Ovary (tissue), 9 donors: Measurements from ENCODE around the gene ECHDC1. TPM values are rescaled to one million over a fixed set of nuclear protein-coding genes. Genes with fewer than 3 reads are reported as not detected.

ENCODE experiments used
- DNase-seq, 5 donors: peaks; one replicate each; pipeline ENCODE4 v3.0.0-alpha.2; 2019 to 2020
- H3K27ac ChIP-seq, 2 donors: fragments of 200-600 bp; one replicate each; pipeline versions ENCODE4 v1.5.1 to v1.8.0; 2019 to 2022
- H3K27me3 ChIP-seq: fragments of 200-600 bp; one replicate; pipeline ENCODE4 v1.8.0; 2022
- H3K36me3 ChIP-seq: fragments of 200-600 bp; sonication (generic); one replicate; pipeline ENCODE4 v1.5.1; 2019
- H3K4me1 ChIP-seq: one replicate; pipeline ENCODE4 v1.8.1; 2013; ENCODE audit warnings: mild to moderate bottlenecking, moderate library complexity; ENCODE audit not compliant: insufficient read depth
- H3K4me3 ChIP-seq: fragments of 200-600 bp; sonication (generic); one replicate; pipeline ENCODE4 v1.5.1; 2017
- H3K9me3 ChIP-seq, 2 donors: fragments of 200-600 bp in 1 of 2; sonication (generic) in 1 of 2; one replicate each; pipeline versions ENCODE4 v1.5.1 to v1.8.1; 2013 to 2019; ENCODE audit warnings: mild to moderate bottlenecking in 1 of 2, moderate library complexity in 1 of 2
- CTCF ChIP-seq, 3 donors: fragments of 450-650 bp in 2 of 3; fragments of 200-600 bp in 1 of 3; IDR thresholded peaks; one replicate each; pipeline versions ENCODE4 v1.5.1 to v1.8.0; 2016 to 2022; ENCODE audit warnings: antibody characterized with exemption in 3 of 3, mild to moderate bottlenecking in 1 of 3
- EP300 ChIP-seq: sonication (generic); formaldehyde crosslinking; IDR thresholded peaks from one replicate; pipeline ENCODE4 v1.6.1; 2017; ENCODE audit warnings: antibody characterized with exemption
- POLR2A ChIP-seq: fragments of 450-650 bp; IDR thresholded peaks from one replicate; pipeline ENCODE4 v1.6.1; 2017; ENCODE audit warnings: antibody characterized with exemption, mild to moderate bottlenecking, moderate library complexity
- WGBS, 3 donors: extraction: QIAGEN DNeasy Blood & Tissue Kit in 1 of 3; methylation state at CpG; one replicate each; pipeline versions ENCODE4 v1.1.5 to v1.1.7; 2013 to 2017; 5-methylcytosine and 5-hydroxymethylcytosine counted together
- intact Hi-C, 4 donors: fragments of 100-400 bp; cut with DNase I; formaldehyde crosslinking; loops; one replicate each; pipeline versions ENCODE4 v1.11.0 to v1.15.1; 2022 to 2023
- polyA plus RNA-seq, 2 donors: library from polyadenylated mRNA; stranded (reverse); fragments of 200-250 nt in 1 of 2; fragments of 350-450 nt in 1 of 2; fragmentation: Illumina TruSeq in 1 of 2; extraction: RNeasy Lipid Tissue Mini Kit (QIAGEN cat#74804) in 1 of 2; gene quantifications; one replicate each; pipeline ENCODE4 v1.2.3, GENCODE V29; 2013 to 2014
- total RNA-seq, 7 donors: library from RNA; depleted of rRNA in 2 of 7; stranded (reverse); fragments of >200 nt in 2 of 7; fragmentation: NEBNext Ultra II Directional in 3 of 7; extraction: Animal tissue kit (Norgen Biotek cat#: 25700) in 3 of 7; gene quantifications; one replicate each; pipeline versions ENCODE4 v1.1.0 to v1.2.4, GENCODE V29; 2016 to 2023
- donor health status: DM: no; HTN: no; CAD: no; lungs with moderate emphysema.
- donor health status: DM: no; HTN: no; CAD: no.
- donor health status: Bipolar disorder and iron deficiency.
- donor health status: DM: yes; HTN: yes; CAD: no.
- donor health status: DM: no; HTN: no; CAD: no.
- donor health status: DM: yes; HTN: yes; CAD: no.

The ECHDC1 gene
- total and polyA plus RNA-seq, 9 donors: 19.3 to 40.3 (median 22.4) TPM

DNA sequence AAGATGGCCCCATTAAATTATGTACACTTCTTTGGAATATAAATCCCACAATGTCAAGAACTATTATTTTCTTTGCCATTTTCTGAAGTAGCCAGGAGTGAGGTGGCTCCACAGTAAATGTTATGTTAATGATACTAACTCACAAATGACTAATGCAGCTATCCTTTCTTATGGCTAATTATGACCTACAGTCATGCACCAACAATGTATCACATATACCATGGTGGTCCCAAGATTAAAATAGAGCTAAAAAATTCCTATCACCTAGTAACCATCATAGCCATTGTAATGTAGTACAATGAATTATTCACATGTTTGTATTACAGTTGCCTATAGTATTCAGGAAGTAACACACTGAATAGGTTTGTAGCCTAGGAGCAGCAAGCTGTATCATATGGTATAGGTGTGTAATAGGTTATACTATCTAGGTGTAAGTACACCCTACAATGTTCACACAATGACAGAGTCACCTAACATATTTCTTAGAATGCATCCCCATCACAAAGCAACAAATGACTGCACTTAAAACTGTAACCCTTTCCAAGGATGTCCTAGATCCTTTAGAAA, 15.3 kb downstream of the ECHDC1 start:
- intact Hi-C loops: no loop called here
- no peak for DNase-seq
- Histone ChIP-seq H3K4me3 (no peak overlapping the region), H3K27ac (no peak overlapping the region), H3K9me3 (no peaks in the 10 kb centered on the region), H3K27me3 (no peaks in the 10 kb centered on the region), H3K4me1 (no peaks in the 10 kb centered on the region), H3K36me3 (no peaks in the 10 kb centered on the region)
- no peak for TF ChIP-seq POLR2A
- no peak for TF ChIP-seq CTCF (IDR thresholded peaks at IDR 0.05)

DNA sequence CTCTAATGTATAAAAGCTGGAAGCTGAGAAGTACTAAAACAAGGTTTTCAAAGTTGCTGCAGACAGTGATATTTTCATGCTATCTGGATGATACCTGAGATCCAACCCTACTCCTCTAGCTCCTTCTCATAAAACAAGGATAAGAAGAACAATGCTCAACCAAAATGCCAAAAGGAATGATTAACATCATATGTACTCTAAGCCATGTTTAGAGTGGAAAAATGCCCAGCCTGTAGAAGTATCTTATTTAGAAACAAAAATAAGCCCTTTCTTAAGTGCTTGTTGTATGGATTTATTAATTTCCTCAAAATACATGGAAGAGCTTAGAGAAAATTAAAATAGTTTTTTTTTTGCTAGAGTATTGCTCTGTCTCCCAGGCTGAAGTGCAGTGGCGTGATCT, 23.7 kb downstream of the ECHDC1 start:
- no peaks in the 10 kb centered on the region for H3K4me1 ChIP-seq
- no peaks in the 10 kb centered on the region for H3K9me3 ChIP-seq
- TF ChIP-seq EP300 (no peak), POLR2A (no peak), CTCF (IDR thresholded peaks at IDR 0.05) (no peak)
- H3K4me3 ChIP-seq: no peak overlapping the region
- H3K36me3 ChIP-seq: no peaks in the 10 kb centered on the region
- intact Hi-C loops: no loop called here
- no peaks in the 10 kb centered on the region for H3K27me3 ChIP-seq
- H3K27ac ChIP-seq: no peak overlapping the region
- WGBS, 3 donors: 94 to 100% (median 97%) methylated on average over 1 of the region's 1 CpG
- DNase-seq: no peak

DNA sequence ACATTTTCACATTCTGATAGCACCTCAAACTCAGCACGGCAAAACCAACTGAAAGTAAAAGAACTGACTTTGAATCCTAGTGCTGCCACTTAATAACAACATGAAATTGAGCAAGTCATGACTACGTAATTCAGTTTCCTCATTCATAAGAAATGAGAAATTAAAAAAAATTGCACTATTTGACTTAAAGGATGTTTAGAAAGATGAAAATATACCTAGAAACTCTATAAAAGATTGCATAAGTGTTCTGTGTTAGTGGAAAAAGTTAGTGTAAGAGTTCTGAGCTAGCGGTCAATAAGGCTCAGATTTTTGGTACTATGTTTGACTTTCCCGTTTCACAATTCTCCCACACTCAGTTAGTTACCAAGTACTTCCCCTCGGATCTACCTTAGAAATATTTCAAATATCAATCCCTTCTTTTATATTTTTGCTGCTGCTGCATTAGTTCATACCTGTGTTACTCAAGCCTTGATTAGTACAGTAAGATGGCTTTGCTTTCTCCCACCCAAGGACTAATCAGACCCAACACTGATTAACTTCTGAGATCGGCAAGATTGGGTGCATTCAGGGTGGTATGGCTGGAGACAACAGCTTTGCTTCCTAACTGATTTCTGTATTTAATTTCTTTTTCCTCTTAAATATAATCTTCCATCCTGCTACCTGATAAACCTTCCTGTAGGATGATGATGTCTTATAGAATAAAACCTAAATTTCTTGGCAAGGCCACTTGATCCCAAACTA, 25.9 kb downstream of the ECHDC1 start:
- Histone ChIP-seq H3K27ac (no peak overlapping the region), H3K4me1 (no peaks in the 10 kb centered on the region), H3K4me3 (no peak overlapping the region), H3K36me3 (no peaks in the 10 kb centered on the region), H3K9me3 (no peaks in the 10 kb centered on the region), H3K27me3 (no peaks in the 10 kb centered on the region)
- WGBS, 3 donors: 76 to 95% (median 77%) methylated on average over 6 of the region's 6 CpGs
- TF ChIP-seq CTCF (IDR thresholded peaks at IDR 0.05) (no peak), EP300 (no peak), POLR2A (no peak)
- intact Hi-C loops: no loop called here
- no peak for DNase-seq

GRCh38 chr6:127305741-127306140, 37.7 kb downstream of the ECHDC1 start:
- WGBS, 3 donors: 97 to 98% (median 98%) methylated on average over 1 of the region's 1 CpG
- TF ChIP-seq EP300 (no peak), POLR2A (no peak), CTCF (IDR thresholded peaks at IDR 0.05) (no peak)
- H3K4me3 ChIP-seq: no peak overlapping the region
- H3K27ac ChIP-seq: no peak overlapping the region
- H3K27me3 ChIP-seq: no peaks in the 10 kb centered on the region
- no peaks in the 10 kb centered on the region for H3K4me1 ChIP-seq
- no peak for DNase-seq
- H3K36me3 ChIP-seq: no peaks in the 10 kb centered on the region
- intact Hi-C loops: loop anchor here in 2 of 4 donors (10.0 kb wide), 1 partner anchor 239 kb away; no protein-coding TSS in a partner anchor
- no peaks in the 10 kb centered on the region for H3K9me3 ChIP-seq
